Measurements from ENCODE around the gene PDZRN3.

PDZRN3 gene

DNA sequence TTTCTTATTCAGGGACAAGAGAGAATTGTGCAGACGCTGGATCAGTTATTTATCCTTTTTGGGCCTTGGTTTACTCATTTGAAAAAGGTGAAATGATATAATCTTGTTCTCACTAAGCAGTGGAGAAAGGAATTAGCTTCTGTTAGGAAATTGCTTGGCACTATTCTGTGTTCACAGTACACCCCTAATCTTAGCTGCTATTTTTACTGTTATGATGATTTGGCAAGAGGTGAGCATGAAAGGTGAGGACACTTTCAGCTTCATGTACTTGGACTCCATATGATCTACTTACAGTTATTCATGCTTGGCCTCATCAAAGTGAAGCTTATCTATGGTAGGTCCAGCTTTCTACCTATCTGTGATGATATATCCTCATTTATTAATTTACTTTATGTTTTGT is 282.7 kb downstream of the PDZRN3 start:
- TF ChIP-seq POLR2AphosphoS5 (IDR thresholded peaks at IDR 0.05; ENCODE audit: low read depth, low read length) = no peak
- TF ChIP-seq REST (IDR thresholded peaks at IDR 0.05; ENCODE audit: insufficient read depth in 1 of 2, low read depth in 2 of 2, low read length in 2 of 2) = no peak
- TF ChIP-seq FOXP2 (optimal IDR thresholded peaks at IDR 0.05; ENCODE audit: borderline replicate concordance, extremely low read depth, extremely low read length, insufficient read depth) = no peak
- TF ChIP-seq SIN3A (IDR thresholded peaks at IDR 0.05; ENCODE audit: borderline replicate concordance, insufficient read depth, low read length) = no peak
- TF ChIP-seq TAF1 (IDR thresholded peaks at IDR 0.05; ENCODE audit: borderline replicate concordance, insufficient read depth, low read length) = no peak

DNA sequence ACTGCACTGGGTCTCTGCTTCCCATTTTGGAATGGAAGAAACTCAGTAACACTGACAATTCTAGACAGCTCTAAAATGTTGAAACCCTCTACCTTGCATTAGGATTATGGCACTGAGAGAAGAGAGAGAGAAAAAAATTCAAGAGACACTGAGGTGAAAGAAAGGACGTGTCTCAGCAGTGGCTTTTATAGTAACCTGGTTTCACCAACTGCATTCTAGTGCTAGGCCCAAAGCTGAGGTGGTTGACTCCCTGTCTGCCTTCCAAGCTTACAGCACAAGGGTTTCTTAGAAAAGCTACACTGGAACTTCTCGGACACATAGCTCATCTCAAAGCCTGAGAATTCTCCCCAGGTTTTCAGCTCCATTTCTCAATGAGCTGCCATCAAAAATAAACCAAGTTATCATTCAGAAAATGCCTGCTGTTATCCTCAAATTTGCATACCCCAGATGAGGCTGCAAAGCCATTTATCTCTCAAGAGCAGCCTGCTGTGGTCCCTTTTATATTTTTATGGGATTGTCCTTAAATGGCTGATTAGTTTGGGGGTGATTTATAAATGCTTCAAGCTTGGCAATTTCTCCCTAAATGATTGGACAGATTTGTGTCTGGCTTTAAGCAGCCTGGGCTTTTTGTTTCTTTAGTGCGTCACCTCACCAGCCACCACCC is 283.3 kb downstream of the PDZRN3 start:
- TF ChIP-seq SIN3A (IDR thresholded peaks at IDR 0.05; ENCODE audit: borderline replicate concordance, insufficient read depth, low read length) = no peak
- TF ChIP-seq FOXP2 (optimal IDR thresholded peaks at IDR 0.05; ENCODE audit: borderline replicate concordance, extremely low read depth, extremely low read length, insufficient read depth) = no peak
- no peak for TF ChIP-seq POLR2AphosphoS5 (IDR thresholded peaks at IDR 0.05; ENCODE audit: low read depth, low read length)
- no peak for TF ChIP-seq TAF1 (IDR thresholded peaks at IDR 0.05; ENCODE audit: borderline replicate concordance, insufficient read depth, low read length)
- no peak for TF ChIP-seq REST (IDR thresholded peaks at IDR 0.05; ENCODE audit: insufficient read depth in 1 of 2, low read depth in 2 of 2, low read length in 2 of 2)

DNA sequence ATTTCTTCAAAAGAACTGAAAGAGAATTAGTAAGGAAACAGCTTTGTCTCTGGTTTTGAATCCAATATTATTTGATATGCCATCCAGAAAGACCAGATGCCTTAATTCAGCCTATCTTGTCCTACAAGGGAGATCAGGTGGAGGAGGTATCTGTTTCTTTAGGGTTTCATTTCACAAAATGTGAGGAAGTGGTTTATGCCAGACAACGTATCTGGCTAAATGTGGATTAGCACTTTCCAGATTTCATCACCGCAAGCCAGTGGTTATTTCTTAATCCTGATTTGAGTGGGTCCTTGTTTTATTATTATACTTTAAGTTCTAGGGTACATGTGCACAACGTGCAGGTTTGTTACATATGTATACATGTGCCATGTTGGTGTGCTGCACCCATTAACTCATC is 292.2 kb downstream of the PDZRN3 start:
- TF ChIP-seq REST (IDR thresholded peaks at IDR 0.05; ENCODE audit: insufficient read depth in 1 of 2, low read depth in 2 of 2, low read length in 2 of 2) (no peak), TAF1 (IDR thresholded peaks at IDR 0.05; ENCODE audit: borderline replicate concordance, insufficient read depth, low read length) (no peak), POLR2AphosphoS5 (IDR thresholded peaks at IDR 0.05; ENCODE audit: low read depth, low read length) (no peak), FOXP2 (optimal IDR thresholded peaks at IDR 0.05; ENCODE audit: borderline replicate concordance, extremely low read depth, extremely low read length, insufficient read depth) (no peak), SIN3A (IDR thresholded peaks at IDR 0.05; ENCODE audit: borderline replicate concordance, insufficient read depth, low read length) (no peak)
